ENCODE results near the gene MAN2A2. TPM values are rescaled to one million over a fixed set of nuclear protein-coding genes. Genes with fewer than 3 reads are reported as not detected.
A peak's percentile ranks its signal among the peaks of the same experiment; 100 is the strongest.

Gene MAN2A2
- total and polyA plus RNA-seq, 9 of the 15 experiments (the other 6 are each of a cell fraction or from before 2014, with no cell fraction given), result 7.3 to 151 (median 43.4) TPM

GRCh38 chr15:90902840-90903732, at the start of gene MAN2A2 (continued):
- peak; percentile 54 for TF ChIP-seq CCNT2 (IDR thresholded peaks at IDR 0.05; ENCODE audit: borderline replicate concordance, extremely low read depth, insufficient read length, low read depth, low read length)
- TF ChIP-seq EP300 (IDR thresholded peaks at IDR 0.05; ENCODE audit: low read length), result no peak
- no peak for TF ChIP-seq ETS2 (tag; IDR thresholded peaks at IDR 0.05; ENCODE audit: borderline replicate concordance, poor library complexity, severe bottlenecking)
- no peak for TF ChIP-seq ZNF695 (CRISPR knock-in tag; IDR thresholded peaks at IDR 0.05)
- peak; percentile 68; the same call in 1 of the 2 replicates for TF ChIP-seq NFRKB (IDR thresholded peaks at IDR 0.05; ENCODE audit: low read depth)
- peak in 1 of 2 experiments; percentile 43; a peak in 1 of 4 replicates for TF ChIP-seq RCOR1 (IDR thresholded peaks at IDR 0.05; ENCODE audit: borderline replicate concordance in 1 of 2, low read depth in 2 of 2, low read length in 2 of 2)
- TF ChIP-seq, protein P1, sequence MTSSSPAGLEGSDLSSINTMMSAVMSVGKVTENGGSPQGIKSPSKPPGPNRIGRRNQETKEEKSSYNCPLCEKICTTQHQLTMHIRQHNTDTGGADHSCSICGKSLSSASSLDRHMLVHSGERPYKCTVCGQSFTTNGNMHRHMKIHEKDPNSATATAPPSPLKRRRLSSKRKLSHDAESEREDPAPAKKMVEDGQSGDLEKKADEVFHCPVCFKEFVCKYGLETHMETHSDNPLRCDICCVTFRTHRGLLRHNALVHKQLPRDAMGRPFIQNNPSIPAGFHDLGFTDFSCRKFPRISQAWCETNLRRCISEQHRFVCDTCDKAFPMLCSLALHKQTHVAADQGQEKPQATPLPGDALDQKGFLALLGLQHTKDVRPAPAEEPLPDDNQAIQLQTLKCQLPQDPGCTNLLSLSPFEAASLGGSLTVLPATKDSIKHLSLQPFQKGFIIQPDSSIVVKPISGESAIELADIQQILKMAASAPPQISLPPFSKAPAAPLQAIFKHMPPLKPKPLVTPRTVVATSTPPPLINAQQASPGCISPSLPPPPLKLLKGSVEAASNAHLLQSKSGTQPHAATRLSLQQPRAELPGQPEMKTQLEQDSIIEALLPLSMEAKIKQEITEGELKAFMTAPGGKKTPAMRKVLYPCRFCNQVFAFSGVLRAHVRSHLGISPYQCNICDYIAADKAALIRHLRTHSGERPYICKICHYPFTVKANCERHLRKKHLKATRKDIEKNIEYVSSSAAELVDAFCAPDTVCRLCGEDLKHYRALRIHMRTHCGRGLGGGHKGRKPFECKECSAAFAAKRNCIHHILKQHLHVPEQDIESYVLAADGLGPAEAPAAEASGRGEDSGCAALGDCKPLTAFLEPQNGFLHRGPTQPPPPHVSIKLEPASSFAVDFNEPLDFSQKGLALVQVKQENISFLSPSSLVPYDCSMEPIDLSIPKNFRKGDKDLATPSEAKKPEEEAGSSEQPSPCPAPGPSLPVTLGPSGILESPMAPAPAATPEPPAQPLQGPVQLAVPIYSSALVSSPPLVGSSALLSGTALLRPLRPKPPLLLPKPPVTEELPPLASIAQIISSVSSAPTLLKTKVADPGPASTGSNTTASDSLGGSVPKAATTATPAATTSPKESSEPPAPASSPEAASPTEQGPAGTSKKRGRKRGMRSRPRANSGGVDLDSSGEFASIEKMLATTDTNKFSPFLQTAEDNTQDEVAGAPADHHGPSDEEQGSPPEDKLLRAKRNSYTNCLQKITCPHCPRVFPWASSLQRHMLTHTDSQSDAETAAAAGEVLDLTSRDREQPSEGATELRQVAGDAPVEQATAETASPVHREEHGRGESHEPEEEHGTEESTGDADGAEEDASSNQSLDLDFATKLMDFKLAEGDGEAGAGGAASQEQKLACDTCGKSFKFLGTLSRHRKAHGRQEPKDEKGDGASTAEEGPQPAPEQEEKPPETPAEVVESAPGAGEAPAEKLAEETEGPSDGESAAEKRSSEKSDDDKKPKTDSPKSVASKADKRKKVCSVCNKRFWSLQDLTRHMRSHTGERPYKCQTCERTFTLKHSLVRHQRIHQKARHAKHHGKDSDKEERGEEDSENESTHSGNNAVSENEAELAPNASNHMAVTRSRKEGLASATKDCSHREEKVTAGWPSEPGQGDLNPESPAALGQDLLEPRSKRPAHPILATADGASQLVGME (CRISPR knock-in tag; IDR thresholded peaks at IDR 0.05), result 0 out of 2 replicates have a peak, but pooled peaks have one; percentile 11
- peak; percentile 58; the same call in 1 of the 2 replicates for TF ChIP-seq PHF8 (IDR thresholded peaks at IDR 0.05; ENCODE audit: borderline replicate concordance, low read length)
- peak; percentile 67 for TF ChIP-seq KDM5B (IDR thresholded peaks at IDR 0.05; ENCODE audit: insufficient replicate concordance, low read depth, low read length)
- TF ChIP-seq ZNF124 (CRISPR knock-in tag; IDR thresholded peaks at IDR 0.05), result no peak
- peak; percentile 37; the same call in 1 of the 2 replicates for TF ChIP-seq HDAC2 (IDR thresholded peaks at IDR 0.05)
- TF ChIP-seq, protein P2, sequence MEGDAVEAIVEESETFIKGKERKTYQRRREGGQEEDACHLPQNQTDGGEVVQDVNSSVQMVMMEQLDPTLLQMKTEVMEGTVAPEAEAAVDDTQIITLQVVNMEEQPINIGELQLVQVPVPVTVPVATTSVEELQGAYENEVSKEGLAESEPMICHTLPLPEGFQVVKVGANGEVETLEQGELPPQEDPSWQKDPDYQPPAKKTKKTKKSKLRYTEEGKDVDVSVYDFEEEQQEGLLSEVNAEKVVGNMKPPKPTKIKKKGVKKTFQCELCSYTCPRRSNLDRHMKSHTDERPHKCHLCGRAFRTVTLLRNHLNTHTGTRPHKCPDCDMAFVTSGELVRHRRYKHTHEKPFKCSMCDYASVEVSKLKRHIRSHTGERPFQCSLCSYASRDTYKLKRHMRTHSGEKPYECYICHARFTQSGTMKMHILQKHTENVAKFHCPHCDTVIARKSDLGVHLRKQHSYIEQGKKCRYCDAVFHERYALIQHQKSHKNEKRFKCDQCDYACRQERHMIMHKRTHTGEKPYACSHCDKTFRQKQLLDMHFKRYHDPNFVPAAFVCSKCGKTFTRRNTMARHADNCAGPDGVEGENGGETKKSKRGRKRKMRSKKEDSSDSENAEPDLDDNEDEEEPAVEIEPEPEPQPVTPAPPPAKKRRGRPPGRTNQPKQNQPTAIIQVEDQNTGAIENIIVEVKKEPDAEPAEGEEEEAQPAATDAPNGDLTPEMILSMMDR (IDR thresholded peaks at IDR 0.05 in 2 of 3, conservative IDR thresholded peaks at IDR 0.05 in 1 of 3; ENCODE audit: insufficient read depth in 2 of 3, low read depth in 1 of 3, low read length in 3 of 3), result no peak
- peak; percentile 27; the same call in 1 of the 2 replicates for TF ChIP-seq TEAD4 (IDR thresholded peaks at IDR 0.05; ENCODE audit: low read length)
- TF ChIP-seq TEAD4 (CRISPR knock-in tag; IDR thresholded peaks at IDR 0.05; ENCODE audit: borderline replicate concordance), result peak; percentile 41; the same call in 1 of the 2 replicates
